GM15510 (cell line): Measurements from ENCODE around the gene OXSM.

ENCODE experiments used
- POLR2A ChIP-seq: IDR thresholded peaks from 3 replicates; pipeline ENCODE4 v1.6.1; 2011; ENCODE audit warnings: borderline replicate concordance; ENCODE audit not compliant: insufficient read length; ENCODE audit errors: extremely low read depth

The OXSM gene

DNA sequence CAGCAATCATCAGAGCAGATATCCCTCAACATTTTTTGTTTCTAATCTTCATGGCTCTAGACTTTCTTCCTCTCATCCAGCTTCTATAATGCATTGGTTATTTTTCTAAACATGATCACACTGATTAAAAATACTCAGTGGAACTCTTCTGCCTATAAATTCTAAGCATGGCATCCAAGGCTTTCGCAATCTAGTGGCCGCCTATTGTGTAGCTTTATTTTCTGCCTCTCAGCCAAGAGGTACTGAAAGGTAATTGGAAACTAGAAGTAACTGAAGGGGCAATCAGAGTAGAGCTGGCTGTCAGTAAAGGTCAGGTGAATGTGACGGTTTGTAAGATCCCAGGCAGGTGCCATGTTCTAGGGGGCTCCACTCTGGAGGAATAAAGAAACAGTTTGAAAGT lies 33.4 kb downstream of the OXSM start:
- TF ChIP-seq POLR2A: no peak

DNA sequence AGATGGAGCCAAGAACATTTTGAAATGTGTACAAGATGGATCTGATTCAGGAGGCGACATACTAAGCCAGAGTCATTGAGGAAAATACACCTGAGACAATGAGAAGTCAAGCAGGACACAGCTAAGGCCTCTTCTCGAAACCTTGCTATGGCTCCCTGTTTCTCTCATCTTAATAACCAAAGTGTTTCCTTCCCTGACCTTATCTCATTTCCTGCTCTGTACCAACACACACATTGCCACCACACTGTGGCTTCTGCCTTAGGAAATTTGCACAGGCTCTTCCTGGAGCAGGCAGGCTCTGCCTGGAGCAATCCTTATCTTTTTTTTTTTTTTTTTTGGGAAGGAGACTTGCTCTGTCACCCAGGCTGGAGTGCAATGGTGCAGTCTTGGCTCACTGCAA lies 36.6 kb downstream of the OXSM start:
- TF ChIP-seq POLR2A: no peak

DNA sequence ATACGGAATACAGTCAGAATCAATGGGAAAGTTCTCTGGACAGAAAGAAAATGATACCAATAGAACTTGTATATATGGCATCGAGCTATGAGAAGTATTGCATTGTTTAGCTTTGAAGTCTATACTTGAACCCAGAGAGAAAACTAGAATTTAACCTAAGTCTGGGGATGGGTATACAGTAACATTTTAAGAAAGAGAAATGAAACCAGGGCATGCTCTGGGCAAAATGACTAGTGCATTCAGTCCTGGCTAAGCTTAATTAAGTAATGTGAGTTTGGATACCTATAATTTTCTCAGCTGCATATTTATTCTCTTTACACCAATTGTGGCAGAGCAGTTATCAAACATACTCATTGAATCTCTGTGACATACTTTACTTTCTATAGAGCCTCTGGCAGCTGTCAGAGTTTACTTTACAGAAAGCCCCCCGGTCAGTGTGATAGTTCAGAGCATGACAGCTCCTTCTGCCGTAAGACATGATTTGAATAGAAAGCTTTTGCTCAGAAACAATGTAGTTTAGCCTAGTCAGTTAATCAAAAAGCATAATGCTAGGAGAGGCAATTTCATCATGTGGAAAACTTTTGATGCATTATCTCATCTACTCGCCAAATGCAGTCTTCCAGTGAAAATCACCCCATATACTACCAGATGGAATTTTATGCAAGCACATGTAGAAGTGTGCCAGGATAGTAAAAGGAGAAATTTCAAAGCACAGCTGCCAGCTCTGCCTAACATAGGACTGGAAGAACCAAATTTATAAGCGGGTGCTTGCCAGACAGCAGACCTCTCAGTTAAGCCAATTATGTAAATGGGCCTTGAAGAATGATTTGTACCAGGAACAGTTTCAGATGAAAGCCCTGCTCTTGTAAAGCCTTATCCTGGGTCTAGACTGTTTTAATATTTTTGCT lies 40.7 kb downstream of the OXSM start:
- TF ChIP-seq POLR2A: no peak

DNA sequence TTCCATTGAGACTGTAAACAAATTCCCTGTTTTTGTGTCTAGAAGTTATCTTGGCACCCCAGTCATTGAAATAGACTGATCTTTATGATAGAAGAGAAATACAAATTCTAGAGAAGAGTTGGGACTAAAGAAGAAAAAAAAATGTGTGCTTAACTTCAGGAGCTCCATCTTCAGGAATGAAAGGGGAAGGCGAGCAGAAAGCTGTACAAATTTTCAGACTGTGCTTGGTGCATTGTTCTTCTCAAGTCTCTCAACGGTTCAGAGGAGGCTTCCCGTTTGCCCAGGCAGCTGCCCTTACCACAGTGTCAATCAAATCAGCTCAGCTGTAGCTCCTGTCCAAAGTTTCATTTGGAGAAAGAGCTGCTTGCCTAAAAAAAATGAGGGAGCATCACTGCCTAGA lies 41.7 kb downstream of the OXSM start:
- no peak for TF ChIP-seq POLR2A

DNA sequence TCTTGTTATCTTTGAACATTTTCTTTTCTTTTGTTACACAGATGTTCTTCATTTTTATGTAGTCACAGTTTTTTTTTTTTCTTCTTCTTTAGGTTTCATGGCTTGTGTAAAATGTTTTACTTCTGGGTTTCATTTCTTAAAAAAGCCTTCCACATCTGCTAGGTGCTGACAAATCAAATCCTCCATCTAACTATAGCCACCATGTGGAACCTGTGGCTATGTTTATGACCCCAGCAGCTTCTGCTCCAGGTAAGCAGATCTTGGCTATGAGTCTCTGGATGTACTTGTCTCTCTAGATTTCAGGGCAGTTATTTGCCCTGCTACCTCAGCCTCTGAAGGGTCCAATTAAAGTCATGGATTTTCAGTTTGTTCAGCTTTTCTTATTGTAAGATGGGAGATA lies 44.5 kb downstream of the OXSM start:
- TF ChIP-seq POLR2A: no peak

DNA sequence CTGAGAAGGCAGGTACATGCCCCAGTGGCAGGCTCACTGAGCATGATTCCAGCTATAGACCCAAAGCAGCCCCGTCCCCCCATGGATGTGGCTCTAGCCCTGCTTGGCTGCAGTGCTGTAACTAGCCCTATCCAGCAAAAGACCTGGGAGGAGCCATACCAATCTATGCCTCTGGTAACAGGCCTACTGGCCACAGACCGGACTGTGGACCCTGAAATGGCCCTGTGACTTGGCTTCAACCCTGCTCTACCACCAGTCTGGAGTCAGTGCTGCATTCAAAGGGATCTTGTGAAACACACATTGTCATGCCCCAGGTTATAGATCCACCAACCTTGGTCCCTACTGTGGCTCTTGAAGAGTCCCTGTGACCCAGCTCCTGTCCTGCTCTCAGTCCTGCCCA lies 46.7 kb downstream of the OXSM start:
- TF ChIP-seq POLR2A: no peak

DNA sequence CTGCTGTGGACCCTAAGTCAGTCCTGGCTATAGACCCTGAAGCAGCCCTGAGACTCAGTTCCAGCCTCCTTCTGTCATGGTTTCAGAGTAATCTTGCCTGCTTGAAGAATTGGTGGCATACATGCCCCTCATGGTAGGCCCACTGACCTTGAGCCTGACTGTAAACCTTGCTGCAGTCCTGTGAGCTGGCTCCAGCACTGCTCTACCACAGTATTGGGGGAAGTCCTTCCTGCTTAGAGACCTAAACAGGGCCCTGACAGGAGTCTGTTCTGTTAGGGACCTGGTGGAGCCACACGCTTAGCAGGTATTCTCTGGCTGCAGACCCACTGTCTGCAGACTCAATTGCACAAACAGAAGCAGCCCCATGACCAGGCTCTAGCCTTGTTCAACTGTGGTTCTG lies 47.1 kb downstream of the OXSM start:
- TF ChIP-seq POLR2A: no peak

DNA sequence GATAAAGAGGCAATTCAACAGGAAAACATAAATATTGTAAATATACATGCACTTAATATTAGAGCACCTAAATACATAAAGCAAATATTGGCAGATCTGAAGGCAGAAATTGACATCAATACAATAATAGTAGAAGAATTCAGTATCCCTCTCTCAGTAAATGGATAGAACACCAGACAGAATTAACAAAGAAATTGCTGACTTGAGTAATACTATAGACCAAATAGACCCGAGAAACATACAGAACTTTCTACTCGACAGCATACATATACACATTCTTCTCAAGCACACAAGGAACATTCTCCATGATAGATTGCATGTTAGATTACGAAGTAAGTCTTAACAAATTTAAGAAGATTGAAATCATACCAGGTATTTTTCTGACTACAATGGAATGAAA lies 50.2 kb downstream of the OXSM start:
- no peak for TF ChIP-seq POLR2A

DNA sequence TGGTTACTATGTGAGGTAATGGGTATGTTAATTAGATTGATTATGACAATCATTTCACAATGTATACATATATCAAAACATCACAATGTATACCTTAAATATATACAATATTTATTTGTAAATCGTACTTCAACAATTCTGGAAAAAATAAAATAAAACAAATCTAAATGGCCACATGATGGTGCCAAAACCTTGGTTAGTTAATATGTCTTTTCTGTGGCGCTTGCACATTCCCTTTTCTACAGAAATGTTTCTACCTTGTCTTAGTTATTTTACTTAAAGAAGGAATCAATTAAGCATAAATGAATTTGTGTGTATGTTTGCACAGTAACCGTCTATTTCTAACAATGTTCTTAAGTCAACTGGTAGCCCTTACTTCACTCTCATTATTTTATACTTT lies 53.4 kb downstream of the OXSM start:
- no peak for TF ChIP-seq POLR2A
